NCI-H524 (cell line): ENCODE results near the gene CHRNB2.

Source experiments
- DNase-seq, 2 experiments: peaks; one replicate each; lab custom pipeline; 2025; lab: John Stamatoyannopoulos, UW

The CHRNB2 gene

DNA sequence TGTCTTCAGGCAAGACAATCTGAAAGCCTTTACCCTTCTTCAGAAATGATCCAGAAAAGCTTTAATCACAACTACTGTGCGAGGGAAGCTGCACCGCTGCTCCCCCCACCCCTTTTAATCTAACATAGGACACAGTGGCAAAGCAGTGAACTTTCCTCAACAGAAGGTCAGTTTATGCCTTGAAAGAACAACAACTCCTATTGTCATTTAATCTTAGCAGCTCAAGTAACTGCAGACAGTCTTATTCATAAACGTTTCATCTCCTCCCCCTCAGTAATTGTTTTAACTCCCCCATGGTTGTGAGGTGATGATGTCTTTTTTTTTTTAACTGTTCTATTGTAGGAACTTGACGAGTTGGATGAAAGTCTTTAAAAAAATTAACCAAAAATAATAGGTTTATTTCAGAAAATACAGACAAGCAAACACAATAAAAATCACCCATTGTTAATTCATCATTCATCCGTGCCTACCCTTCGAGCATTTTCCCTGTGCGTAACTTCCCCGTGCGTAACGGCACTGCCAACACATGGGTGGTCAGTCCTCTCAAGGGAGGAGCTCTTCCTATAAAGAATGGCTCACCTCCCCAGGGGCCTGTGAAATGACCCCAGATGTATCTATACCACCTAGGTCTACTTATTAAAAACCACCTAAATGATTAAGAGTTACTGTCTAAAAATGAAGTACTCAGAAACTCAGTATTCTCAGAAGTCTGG, 43.7 kb downstream of the CHRNB2 start:
- DNase-seq, result no peak

DNA sequence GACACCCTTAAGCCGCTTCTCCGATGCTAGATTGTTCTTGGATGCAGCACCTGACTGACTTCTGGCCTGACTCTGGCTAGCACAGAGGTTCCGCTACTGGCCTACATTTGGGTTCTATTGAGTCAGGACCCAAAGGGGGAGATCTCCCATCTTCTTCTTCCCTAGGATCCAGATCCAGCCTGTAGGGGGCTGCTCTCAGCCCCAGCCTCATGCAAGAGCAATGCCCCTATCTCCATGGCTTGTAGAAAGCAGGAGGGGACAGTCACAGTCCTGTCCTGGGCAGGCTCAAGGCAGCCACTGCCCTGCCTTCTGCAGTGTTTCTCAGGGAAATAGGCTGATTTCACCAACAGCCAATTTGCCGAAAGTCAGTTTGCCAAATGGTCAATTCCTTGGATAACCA, 46.7 kb downstream of the CHRNB2 start:
- DNase-seq, result no peak

DNA sequence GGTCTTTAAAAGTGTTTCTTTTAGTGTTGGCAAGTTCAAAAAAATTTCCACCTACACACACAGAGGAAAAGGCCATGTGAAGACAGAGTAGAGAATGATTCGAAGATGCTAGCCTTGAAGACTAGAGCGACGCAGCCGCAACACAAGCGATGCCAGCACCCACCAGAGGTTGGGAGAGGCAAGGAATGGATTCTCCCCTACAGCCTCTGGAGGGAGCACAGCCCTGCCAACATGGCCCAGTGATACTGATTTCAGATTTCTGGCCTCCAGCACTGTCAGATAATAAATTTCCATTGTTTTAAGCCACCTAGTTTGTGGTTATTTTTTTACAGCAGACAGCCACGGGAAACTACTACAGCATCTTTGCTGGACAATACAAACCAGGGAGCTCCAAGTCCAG, 47.3 kb downstream of the CHRNB2 start:
- no peak for DNase-seq

DNA sequence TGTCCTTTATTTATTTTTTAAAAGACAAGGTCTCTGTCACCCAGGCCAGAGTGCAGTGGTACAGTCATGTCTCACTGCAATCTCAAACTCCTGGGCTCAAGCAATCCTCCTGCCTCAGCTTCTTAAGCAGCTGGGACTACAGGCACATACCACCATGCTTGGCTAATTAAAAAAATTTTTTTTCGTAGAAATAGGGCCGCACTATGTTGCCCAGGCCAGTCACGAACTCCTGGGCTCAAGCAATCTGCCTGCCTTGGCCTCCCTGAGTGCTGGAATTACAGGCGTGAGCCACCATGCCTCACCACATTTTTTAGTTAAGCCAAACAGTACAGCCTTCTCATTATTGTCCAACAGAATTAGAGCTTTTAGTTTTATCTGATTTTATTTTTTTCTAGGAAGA, 47.8 kb downstream of the CHRNB2 start:
- no peak for DNase-seq

DNA sequence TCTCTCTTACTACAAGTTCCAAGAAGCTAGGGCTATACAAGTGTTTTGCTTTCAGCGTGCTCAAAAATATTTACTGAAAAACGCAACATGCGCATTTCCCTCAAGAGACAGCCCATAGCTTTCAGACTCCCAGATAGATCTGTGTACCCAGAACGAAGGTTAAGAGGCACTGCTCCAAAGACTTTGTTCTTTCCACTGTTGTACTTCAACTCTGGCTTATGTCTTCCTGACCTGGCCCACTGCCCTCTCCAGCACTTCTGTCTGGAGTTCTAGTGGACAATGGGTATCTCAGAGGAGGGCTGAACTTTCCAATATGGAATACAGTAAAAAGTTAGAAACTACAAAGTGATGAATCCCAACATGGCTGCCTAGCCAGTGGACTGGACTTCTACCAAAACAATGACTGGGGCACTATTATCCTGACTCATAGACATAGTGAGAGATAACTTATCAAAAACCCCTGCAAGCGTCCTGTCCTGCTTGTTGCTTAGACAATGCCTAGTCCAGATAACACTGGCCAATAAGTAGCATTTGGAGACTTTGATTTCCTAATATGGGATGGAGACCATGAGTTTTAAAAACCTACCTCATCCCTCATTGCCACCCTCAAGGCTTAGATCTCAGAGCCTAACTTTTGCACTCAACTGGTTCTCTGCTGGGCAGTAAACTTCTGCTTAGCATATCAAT, 49.2 kb downstream of the CHRNB2 start:
- DNase-seq, result no peak

DNA sequence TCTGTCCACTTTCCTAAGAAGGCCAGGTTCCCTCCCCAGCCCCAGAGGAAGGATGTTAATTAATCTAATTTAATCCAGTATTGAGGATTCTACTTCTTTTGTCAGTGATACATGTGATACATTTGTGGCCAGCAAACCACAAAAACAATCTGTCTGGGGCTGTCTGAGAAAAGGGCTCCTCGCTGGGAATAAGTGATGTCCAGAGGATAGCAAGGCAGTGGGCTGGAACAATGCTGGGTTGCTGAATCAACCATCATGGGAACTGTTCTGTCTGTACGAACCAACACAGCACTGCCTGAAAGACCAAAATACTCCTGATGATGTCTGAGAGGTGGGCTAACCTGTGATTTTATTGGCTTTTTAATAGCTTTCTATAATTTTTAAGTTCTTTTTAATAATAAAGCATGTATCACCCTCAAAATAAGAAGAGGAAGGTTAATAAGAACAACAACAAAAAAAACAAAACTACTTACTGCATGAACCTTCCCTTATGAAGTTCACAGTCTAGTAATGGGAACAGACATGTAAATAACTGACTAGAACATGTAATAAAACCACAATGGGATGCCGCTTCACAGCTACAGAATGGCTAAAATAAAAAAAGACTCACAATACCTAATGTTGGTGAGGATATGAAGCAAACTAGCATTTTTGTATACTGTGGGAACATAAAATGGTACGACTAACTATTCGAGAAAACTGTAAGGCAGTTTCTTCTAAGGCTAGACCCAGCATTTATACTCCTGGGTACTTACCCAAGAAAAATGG, 51.8 kb downstream of the CHRNB2 start:
- DNase-seq, result no peak

DNA sequence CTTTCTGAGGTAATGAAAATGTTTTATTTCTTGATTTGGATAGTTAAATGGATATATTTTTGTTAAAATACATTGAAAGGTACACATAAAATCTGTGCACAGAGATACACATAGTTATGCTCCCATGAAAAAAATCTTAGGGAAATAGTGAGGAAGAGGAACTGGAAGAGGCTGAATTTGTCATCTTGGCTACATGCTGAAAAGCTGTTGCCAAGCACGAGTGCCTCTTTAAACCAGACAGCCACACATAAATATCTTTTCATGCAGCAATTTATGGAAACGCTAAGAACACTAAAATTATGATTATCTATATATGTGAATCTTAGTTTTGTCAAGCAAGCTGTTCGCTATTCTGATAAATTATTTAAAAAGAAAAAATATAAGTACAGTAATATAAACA, 53.2 kb downstream of the CHRNB2 start:
- DNase-seq, result no peak

DNA sequence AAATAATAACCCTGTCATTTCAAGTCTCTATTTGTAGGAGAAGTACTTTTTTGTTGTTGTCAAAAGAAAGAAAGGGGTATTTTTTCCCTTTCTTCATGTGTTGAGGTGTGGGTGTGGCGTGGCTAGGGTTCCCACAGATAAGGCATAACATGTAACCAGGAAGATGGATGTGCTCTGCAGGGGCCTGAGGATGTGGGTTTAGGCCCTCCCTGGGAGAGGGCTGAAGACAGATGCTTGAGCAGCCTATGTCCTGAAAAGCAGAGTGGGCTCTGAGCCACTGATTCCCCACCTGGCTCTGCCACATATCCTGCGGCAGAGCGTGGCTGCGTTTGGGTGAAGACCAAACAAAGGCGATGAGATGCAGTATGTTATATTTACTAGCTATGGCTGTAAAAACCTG, 54.3 kb downstream of the CHRNB2 start:
- no peak for DNase-seq

DNA sequence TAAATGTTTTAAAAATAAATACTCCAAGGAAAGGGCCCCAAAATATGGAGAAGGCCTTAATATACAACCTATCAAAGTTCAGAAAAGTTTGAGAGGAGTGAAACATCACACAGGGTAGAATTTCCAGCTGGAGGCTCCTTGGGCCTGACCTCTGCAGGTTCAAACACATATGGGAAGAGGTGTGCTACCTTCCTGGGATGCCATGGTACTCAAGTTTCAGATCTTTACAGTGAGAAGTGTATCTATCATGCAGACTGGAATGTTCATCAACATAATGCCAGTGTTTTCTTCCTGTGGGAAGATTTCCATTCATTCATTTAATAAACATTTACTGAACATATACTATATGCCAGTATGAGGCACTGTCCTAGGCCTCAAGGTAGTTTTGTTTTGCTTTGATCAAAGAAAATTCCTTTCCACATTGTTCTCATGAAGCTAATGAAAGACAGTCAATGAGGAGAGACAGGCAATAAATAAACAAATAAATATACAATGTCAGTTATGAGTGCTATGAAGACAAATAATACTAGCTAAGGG, 55.0 kb downstream of the CHRNB2 start:
- DNase-seq, result no peak

DNA sequence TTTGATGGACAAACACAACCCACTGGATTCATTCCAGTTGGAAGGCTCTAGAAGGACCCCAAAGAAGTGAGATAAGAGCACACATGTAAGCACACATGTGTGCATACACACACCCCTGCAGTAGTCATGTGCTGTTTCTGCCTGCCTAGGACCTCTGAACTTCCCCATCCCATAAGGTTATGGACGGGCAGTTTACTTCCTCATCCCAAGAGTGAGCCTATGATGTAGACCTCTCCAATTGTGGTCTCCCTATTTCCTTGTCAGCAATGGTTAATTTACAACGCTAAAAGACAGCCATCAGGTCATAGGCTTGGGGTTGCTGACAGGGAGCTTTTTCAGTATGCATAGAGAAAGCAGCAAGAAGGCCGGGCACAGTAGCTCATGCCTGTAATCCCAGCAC, 55.8 kb downstream of the CHRNB2 start:
- DNase-seq, result no peak

DNA sequence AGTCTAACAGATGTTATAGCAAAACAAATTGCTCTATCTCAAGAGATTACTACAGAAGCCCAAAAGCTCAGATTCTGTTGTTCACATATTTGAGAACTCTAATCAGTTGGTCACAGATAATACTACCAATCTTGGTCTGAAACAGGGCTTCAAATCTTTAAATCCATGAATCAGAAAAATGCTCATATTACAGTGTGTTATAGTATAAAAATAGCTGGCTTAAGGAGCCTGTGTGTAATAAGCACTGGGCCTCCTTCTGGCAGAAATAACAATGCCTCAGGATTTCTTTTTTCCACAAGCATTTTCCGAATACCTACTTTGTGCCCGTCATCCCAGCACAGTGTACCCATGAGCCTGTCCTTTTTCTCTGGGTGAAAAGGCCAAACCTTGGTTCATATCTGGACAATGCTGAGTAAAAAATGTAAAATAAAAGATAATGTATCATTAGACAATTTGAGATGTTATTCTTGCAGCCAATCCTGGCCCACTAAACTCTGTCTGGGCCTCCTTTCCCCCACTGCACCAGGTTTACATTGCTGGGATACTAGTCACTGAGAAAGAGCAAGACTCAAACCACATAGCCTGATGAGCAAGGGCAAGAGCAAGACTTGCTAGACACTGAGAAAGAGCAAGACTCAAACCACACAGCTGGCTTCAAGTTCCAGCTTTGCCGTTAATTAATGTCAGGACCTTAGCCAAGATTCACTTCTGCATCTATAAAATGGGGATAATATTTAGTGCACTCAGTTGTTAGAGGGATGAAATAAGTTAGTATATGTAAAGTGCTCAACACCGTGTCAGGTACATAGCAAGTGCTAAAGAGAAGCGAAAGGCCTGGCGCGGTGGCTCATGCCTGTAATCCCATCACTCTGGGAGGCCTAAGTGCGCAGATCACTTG, 57.4 kb downstream of the CHRNB2 start:
- no peak for DNase-seq

DNA sequence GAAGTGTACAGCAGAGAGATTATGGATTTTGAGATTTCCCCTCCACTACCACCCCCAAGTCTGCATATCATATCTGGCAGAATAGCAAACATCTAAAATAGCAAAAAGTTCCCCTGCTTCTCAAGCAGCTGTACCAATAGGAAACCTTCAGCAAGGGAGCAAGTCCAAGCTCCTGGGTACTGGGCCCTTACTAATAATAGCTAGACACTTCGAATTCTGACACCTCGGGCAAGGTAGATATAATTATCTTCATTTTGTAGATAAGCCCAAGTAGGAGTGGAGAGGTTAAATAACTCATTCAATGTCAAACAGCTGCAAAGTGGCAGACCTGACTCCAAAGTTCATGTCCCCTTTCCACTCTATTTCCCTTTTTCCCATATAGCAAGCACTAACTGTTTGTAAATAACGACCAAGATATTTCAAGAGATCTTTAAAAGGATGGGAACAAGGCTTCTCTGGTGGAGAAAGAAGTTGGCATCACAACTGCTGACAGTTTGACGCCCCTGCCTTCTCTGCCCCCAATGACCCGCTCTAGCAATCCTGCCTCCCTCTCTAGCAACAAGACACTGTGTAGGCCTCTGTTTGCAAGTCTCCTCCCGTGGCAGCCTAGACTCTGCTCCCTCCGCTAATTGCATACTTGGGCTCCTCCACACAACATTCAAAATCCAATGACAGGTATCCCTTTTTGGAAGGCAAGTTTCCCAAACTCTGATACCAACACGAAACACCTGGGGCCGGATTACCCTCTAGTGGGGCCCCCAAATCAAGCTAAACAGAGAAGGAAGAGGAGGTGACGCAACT, 59.1 kb downstream of the CHRNB2 start:
- DNase-seq, result no peak

DNA sequence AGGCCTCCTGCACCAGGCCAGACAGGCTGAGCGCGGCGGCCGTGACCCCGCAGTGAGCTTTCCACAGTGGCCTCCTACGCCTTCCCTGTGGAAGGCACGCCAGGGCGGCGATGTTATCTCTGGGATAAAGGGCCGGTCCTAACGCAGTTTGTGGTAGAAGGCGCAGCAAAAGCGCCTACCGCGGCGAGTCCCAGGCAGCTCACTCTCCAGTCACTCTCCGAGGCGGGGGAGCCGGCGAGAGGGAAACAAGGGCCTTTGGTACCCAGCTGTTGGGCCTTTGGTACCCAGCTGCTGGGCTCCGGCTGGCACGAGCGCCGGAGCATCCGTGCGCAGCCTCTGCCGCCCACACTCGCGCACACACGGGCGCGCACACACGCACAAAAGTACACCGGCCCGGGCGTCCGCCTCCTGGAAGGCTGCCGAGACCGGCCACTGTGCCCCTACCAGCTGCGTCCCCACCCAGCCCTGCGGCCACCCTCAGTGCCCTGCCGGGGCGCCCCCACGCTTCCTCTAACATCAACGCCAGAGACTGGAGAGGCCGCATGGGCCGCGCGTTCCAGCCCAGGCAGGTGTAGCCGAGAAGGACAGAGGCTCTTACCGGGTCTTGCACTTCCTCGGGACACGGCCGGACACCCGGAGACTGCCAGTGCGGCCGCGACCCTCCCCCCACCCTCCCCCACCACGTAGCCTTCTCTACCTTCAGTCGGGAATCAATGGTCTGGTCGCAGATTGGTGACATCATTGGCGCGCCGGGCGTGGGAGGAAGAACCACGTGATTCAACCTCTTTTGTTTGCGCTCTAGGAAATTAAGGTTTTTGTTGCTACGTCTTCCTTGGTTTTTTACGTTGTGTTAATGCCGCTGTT, 59.9 kb downstream of the CHRNB2 start:
- DNase-seq, result peak; percentile 75 to 77

DNA sequence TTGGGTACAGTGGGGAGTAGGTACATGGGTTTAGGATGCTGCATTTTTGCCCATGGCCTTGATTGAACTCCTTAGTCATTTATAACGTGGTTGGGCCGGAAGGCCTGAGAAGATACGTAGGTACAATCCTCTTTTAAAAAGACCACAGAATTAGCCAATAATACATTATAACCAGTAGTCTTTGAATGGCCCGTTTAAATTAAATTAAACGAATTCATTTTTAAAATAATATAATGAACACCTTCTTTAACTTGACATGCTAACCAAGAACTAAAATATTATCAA, 60.5 kb downstream of the CHRNB2 start:
- DNase-seq, result no peak

DNA sequence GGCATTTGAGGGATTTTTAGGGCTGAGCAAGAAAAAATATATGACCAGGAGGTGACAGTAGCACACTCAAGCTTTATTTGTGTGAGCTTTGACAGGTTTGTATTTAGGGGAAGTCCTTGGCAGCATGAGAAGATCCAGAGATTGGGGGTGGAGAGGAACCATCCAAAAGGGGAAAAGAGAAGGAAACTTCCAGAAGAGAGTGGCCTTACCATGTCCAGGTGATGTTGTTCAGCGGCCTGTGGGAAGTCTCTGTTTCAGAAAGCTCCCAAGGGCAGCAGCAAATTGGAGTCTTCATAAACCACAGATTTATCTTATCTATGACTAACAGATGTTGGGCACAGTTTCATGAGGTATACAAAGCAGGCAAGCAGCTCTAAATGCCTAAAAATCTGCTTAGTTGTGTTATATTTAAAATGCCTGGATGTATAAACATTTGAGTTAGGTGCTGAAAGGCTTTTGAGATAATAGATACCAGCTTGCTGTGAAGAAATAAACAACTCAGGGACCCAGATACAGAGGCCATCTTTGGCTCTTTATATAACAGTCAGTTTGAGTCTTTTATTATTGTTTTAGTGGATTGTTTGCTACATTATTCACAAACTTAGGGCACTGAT, 61.6 kb downstream of the CHRNB2 start:
- DNase-seq, result no peak
